GM21723 (cell line): ENCODE data around the gene EXO1.
"Not testable (repeated sequence)": the region's sequence is repeated elsewhere in the genome, so short reads cannot be mapped to it uniquely, and the experiment has no call there.

Source experiments
- ATAC-seq: cut with Tn5 transposase; IDR thresholded peaks from one replicate; pipeline ENCODE4 v1.9.1; 2021; ENCODE audit warnings: mild to moderate bottlenecking, moderate library complexity; ENCODE audit not compliant: unreplicated experiment

The EXO1 gene

DNA sequence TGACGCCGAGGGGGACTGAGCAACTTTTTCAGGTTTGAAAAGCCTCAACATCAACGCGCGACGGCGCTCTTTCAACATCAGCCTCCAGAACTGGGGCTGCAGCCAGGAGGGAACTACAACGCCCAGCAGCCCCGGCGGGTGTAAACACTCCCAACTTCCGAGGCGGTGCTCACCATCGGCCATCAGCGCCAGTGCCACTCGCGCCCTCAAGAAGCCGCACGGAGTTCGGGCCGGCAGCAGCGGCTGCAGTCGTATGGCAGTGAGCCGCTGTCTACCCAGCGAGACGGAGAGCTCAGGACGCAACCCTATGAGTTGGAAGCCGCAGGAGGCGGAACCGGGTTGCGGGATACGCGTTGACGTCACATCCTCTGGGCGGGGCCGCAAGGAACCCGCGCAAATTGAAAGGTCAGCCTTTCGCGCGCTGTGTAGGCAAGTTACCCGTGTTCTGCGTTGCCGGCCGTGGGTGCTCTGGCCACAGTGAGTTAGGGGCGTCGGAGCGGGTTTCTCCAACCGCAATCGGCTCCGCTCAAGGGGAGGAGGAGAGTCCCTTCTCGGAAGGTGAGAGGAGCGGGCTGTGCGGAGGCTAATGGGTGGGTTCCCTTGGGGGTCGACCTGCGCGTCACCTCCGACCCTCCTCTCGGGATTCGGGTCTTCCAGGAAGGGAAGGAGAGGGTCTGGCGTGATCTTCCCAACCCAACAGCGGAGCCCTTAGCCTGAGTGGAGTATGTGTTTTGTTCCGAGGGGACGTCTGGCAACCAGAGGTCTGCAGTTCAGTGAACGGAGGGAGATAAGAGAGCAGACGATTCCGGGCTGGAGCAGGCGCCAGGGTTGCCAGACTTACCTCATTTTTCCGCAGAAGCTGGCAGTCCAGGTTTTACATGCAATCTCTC is at the start of gene EXO1:
EXO1 (plus strand) TSS at position 409 of the 890 bp plus-strand sequence. CDS start 2,222 bp downstream, outside the sequence.
- ATAC-seq = peak; percentile 98

GRCh38 chr1:241799416-241799815 is 48.6 kb upstream of the EXO1 start:
- no peak for ATAC-seq

- ATAC-seq = no peak
Measured at GRCh38 chr1:241800640-241801039, 47.4 kb upstream of the EXO1 start.

DNA sequence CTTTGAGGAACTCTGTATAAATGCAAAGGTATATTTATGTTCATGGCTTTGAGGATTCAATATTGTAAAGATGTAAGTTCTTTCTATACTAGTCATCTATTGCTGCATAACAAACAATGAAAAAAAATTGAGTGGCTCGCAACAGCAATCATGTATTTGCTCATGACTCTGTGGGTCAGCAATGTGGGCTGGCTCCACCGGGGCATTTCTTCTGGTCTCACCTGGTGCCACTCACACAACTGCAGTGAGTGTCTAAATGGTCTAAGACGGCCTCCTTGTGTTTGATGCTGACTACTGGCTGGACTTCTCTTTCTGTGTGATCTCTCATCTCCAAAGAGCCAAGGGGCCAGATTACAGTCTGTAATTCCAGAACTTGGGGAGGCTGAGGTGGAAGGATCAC is 45.1 kb upstream of the EXO1 start:
- no peak for ATAC-seq

GRCh38 chr1:241804706-241805105 is 43.3 kb upstream of the EXO1 start:
- not testable (repeated sequence) for ATAC-seq

DNA sequence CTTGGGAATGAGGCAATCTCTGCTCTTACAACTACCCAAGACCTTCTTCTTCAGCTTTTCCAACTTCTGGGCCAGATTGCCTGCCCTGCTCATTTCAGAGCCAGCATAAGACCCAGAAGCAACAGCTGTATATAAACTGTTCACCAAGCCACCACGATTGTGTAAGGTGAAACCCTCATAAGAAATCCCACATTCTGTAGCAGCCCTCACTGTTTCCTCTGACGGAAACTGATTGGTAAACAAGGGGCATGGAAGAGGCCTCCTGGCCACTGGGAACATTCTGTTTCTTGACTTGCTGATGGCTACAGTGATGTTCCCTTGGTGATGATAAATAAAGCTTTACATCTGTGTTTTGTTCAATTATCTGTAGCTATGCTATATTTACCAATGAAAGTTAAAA is 39.7 kb upstream of the EXO1 start:
- ATAC-seq = no peak

GRCh38 chr1:241810769-241811405 is 37.1 kb upstream of the EXO1 start:
- ATAC-seq = no peak

GRCh38 chr1:241813768-241814320 is 34.2 kb upstream of the EXO1 start:
- no peak for ATAC-seq

- ATAC-seq = no peak
Measured at GRCh38 chr1:241816008-241816407, 32.0 kb upstream of the EXO1 start.

DNA sequence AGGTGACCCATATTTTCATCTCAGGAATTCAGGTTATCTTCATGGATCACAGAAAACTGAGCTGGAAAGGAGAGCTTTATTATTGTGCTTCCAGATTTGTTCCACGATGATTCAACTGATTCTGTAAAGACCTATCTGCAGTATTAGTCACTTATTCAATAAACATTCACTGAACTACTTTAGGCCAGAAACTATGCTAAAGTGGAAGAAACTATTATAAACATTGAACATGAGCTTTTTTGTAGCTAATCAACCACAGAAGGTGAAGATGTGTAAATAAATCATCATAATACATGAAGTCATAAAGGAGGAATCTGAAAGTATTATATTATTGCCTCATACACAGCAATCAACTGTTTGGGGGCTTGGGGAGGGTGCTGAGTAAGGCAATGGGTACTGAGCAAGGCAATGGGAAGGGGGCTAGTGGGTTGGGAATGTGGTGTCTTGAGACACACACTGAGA is 30.6 kb upstream of the EXO1 start:
- no peak for ATAC-seq

- ATAC-seq = no peak
Measured at GRCh38 chr1:241817956-241818612, 29.9 kb upstream of the EXO1 start.

- ATAC-seq = no peak
Measured at GRCh38 chr1:241819340-241819866, 28.6 kb upstream of the EXO1 start.

- no peak for ATAC-seq
Measured at GRCh38 chr1:241821363-241821762, 26.6 kb upstream of the EXO1 start.

GRCh38 chr1:241822846-241823245 is 25.2 kb upstream of the EXO1 start:
- ATAC-seq = no peak

- ATAC-seq = no peak
Measured at GRCh38 chr1:241823925-241824324, 24.1 kb upstream of the EXO1 start.

GRCh38 chr1:241825581-241825980 is 22.4 kb upstream of the EXO1 start:
- no peak for ATAC-seq

- not testable (repeated sequence) for ATAC-seq
Measured at GRCh38 chr1:241826613-241827012, 21.4 kb upstream of the EXO1 start.

DNA sequence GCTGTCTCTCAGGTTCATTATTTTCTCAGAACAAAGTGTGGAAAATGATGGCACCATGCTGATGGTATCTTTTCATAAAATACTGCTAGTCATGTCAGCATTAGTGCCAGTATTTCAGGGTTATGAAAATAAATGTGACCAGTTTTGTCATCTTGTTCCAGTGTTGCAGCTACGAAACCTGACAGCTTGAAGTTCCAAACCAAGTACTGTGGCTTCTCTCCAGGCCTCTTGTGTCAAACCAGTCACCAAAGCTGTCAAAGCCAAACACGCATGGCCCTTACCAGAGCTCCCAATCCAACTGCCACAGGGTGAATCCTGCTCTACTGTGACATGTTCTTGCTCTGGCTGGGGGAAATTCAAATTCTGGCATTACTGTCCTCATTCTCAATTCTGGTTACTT is 20.7 kb upstream of the EXO1 start:
- no peak for ATAC-seq

GRCh38 chr1:241828463-241829021 is 19.5 kb upstream of the EXO1 start:
- ATAC-seq = no peak

GRCh38 chr1:241829468-241829867 is 18.5 kb upstream of the EXO1 start:
- ATAC-seq = no peak
